SK-N-SH (cell line): ENCODE measurements around the gene DOK7. TPM values are rescaled to one million over a fixed set of nuclear protein-coding genes. Genes with fewer than 3 reads are reported as not detected.

ENCODE experiments used
- CTCF ChIA-PET: fragments of 300-600, 350-600 bp; formaldehyde crosslinking; extraction: SDS; loops from one replicate; lab custom pipeline; 2021; lab: Yijun Ruan, JAX
- POLR2A ChIA-PET: fragments of 350-600 bp; sonication (Branson Sonifier 250); formaldehyde crosslinking; extraction: SDS; loops from one replicate; lab custom pipeline; 2020; ENCODE audit warnings: antibody characterized with exemption, inconsistent platforms; lab: Yijun Ruan, JAX
- DNase-seq: peaks from one replicate; pipeline ENCODE4 v3.0.0; 2012
- H2AFZ ChIP-seq: fragments of 200-600 bp; sonication (generic); 2 replicates; pipeline ENCODE4 v1.8.1; 2016; ENCODE audit warnings: antibody characterized with exemption, mild to moderate bottlenecking, low read depth
- H3F3A ChIP-seq: fragments of 200-600 bp; sonication (generic); replicated peaks from 2 replicates; pipeline ENCODE3; 2016; ENCODE audit warnings: antibody characterized with exemption, mild to moderate bottlenecking; ENCODE audit not compliant: insufficient read depth
- H3K27ac ChIP-seq, 2 experiments: fragments of 200-500 bp in 1 of 2; fragments of 200-600 bp in 1 of 2; sonication (Bioruptor generic) in 1 of 2; sonication (generic), shearing (Covaris generic) in 1 of 2; 2 replicates each; pipeline versions ENCODE4 v1.5.1 to v1.6.1; 2014 to 2016; ENCODE audit warnings: low read depth in 2 of 2, inconsistent platforms in 1 of 2, low read length in 1 of 2, mild to moderate bottlenecking in 1 of 2, mixed read lengths in 1 of 2
- H3K27me3 ChIP-seq: fragments of 200-600 bp; sonication (generic), shearing (Covaris generic); 2 replicates; pipeline ENCODE4 v1.6.1; 2016; ENCODE audit warnings: mixed run types; ENCODE audit not compliant: insufficient read depth
- H3K36me3 ChIP-seq, 2 experiments: fragments of 200-500 bp in 1 of 2; fragments of 200-600 bp in 1 of 2; sonication (Bioruptor generic) in 1 of 2; sonication (generic) in 1 of 2; replicated peaks in 1 of 2; 2 replicates each; pipeline versions ENCODE3 to v1.5.1; 2014 to 2016; ENCODE audit warnings: low read length in 1 of 2, mild to moderate bottlenecking in 1 of 2; ENCODE audit not compliant: insufficient read depth in 2 of 2, control insufficient read depth in 1 of 2
- H3K4me1 ChIP-seq, 2 experiments: fragments of 200-500 bp in 1 of 2; fragments of 200-600 bp in 1 of 2; sonication (Bioruptor generic) in 1 of 2; sonication (generic), shearing (Covaris generic) in 1 of 2; 2 replicates each; pipeline versions ENCODE4 v1.5.1 to v1.6.1; 2014 to 2016; ENCODE audit warnings: low read depth in 1 of 2, low read length in 1 of 2, mixed run types in 1 of 2; ENCODE audit not compliant: insufficient read depth in 2 of 2, control insufficient read depth in 1 of 2
- H3K4me2 ChIP-seq: fragments of 200-600 bp; sonication (generic), shearing (Covaris generic); 2 replicates; pipeline ENCODE4 v1.6.1; 2017; ENCODE audit warnings: mixed run types
- H3K4me3 ChIP-seq, 2 experiments: fragments of 200-500 bp in 1 of 2; fragments of 200-600 bp in 1 of 2; sonication (Bioruptor generic) in 1 of 2; sonication (generic), shearing (Covaris generic) in 1 of 2; 2 replicates each; pipeline versions ENCODE4 v1.5.1 to v1.8.1; 2014 to 2016; ENCODE audit warnings: low read depth in 2 of 2, inconsistent platforms in 1 of 2, low read length in 1 of 2, mild to moderate bottlenecking in 1 of 2, mixed read lengths in 1 of 2, moderate library complexity in 1 of 2
- H3K79me2 ChIP-seq: fragments of 200-600 bp; sonication (generic); 2 replicates; pipeline ENCODE4 v1.8.1; 2017; ENCODE audit warnings: mild to moderate bottlenecking; ENCODE audit not compliant: insufficient read depth
- H3K9ac ChIP-seq: fragments of 200-600 bp; sonication (generic); 2 replicates; pipeline ENCODE4 v1.6.1; 2017; ENCODE audit warnings: mixed run types
- H3K9me2 ChIP-seq: fragments of 200-600 bp; sonication (generic); 2 replicates; pipeline ENCODE4 v1.6.1; 2017; ENCODE audit warnings: mixed run types
- H3K9me3 ChIP-seq: fragments of 200-600 bp; sonication (generic); 2 replicates; pipeline ENCODE4 v1.6.1; 2017; ENCODE audit warnings: mixed run types, mild to moderate bottlenecking, moderate library complexity
- H4K20me1 ChIP-seq: fragments of 200-600 bp; sonication (generic); 2 replicates; pipeline ENCODE4 v1.6.1; 2017; ENCODE audit warnings: mild to moderate bottlenecking, mixed run types; ENCODE audit not compliant: insufficient read depth
- FOSL2 ChIP-seq: IDR thresholded peaks from 2 replicates; pipeline ENCODE4 v1.4.0; 2012; ENCODE audit warnings: low read depth, mild to moderate bottlenecking, moderate library complexity, borderline replicate concordance
- FOXM1 ChIP-seq: IDR thresholded peaks from 2 replicates; pipeline ENCODE4 v1.4.0; 2012; ENCODE audit warnings: low read depth, mild to moderate bottlenecking
- GABPA ChIP-seq: IDR thresholded peaks from 2 replicates; pipeline ENCODE4 v1.4.0; 2012; ENCODE audit warnings: low read depth, mild to moderate bottlenecking
- MAX ChIP-seq: IDR thresholded peaks from 2 replicates; pipeline ENCODE4 v1.4.0; 2012; ENCODE audit warnings: low read depth
- MXI1 ChIP-seq: IDR thresholded peaks from 2 replicates; pipeline ENCODE4 v1.6.1; 2012; ENCODE audit warnings: mild to moderate bottlenecking, low read depth, low read length, improper control_type of control experiment
- PBX3 ChIP-seq: IDR thresholded peaks from 2 replicates; pipeline ENCODE4; 2012
- POLR2AphosphoS5 ChIP-seq: IDR thresholded peaks from 2 replicates; pipeline ENCODE4 v1.6.1; 2012; ENCODE audit warnings: low read depth, low read length
- RCOR1 ChIP-seq: fragments of 150-350 bp; IDR thresholded peaks from 2 replicates; pipeline ENCODE4 v1.6.1; 2017; ENCODE audit warnings: antibody characterized with exemption, low read length
- RFX5 ChIP-seq: IDR thresholded peaks from 2 replicates; pipeline ENCODE4 v1.6.1; 2012; ENCODE audit warnings: mild to moderate bottlenecking, improper control_type of control experiment, low read length
- RXRA ChIP-seq: IDR thresholded peaks from 2 replicates; pipeline ENCODE4 v1.4.0; 2012; ENCODE audit warnings: low read depth, mild to moderate bottlenecking, borderline replicate concordance
- SIN3A ChIP-seq: IDR thresholded peaks from 2 replicates; pipeline ENCODE4 v1.6.1; 2012; ENCODE audit warnings: low read depth, mild to moderate bottlenecking, low read length, moderate library complexity, borderline replicate concordance
- TAF1 ChIP-seq: IDR thresholded peaks from 2 replicates; pipeline ENCODE4 v1.6.1; 2012; ENCODE audit warnings: low read depth, mild to moderate bottlenecking, low read length, moderate library complexity, borderline replicate concordance
- TEAD4 ChIP-seq: IDR thresholded peaks from 2 replicates; pipeline ENCODE4 v1.4.0; 2012; ENCODE audit warnings: mild to moderate bottlenecking, borderline replicate concordance; ENCODE audit not compliant: insufficient read depth
- YY1 ChIP-seq: IDR thresholded peaks from 2 replicates; pipeline ENCODE4 v1.4.0; 2012; ENCODE audit warnings: low read depth, mild to moderate bottlenecking
- WGBS: methylation state at CpG from one replicate; pipeline ENCODE4 v1.1.6; 2017; ENCODE audit warnings: low lambda C conversion rate; 5-methylcytosine and 5-hydroxymethylcytosine counted together
- polyA plus RNA-seq, 3 experiments: library from polyadenylated mRNA; depleted of rRNA; stranded (reverse); fragments of >200 nt; gene quantifications; 2 replicates each; pipeline ENCODE4 v1.2.3, GENCODE V29; 2012
- TF ChIP-seq, protein P1 (sequence below): fragments of 150-350 bp; IDR thresholded peaks from 2 replicates; pipeline ENCODE4 v1.6.1; 2017; ENCODE audit warnings: antibody characterized with exemption, low read length, low read depth, borderline replicate concordance
- TF ChIP-seq, protein P2 (sequence below): IDR thresholded peaks from 2 replicates; pipeline ENCODE4 v1.4.0; 2012; ENCODE audit warnings: low read depth, borderline replicate concordance
- TF ChIP-seq, protein P3 (sequence below): fragments of 150-350 bp; IDR thresholded peaks from 2 replicates; pipeline ENCODE4 v1.6.1; 2016; ENCODE audit warnings: mild to moderate bottlenecking, low read depth, low read length
- TF ChIP-seq, protein P4 (sequence below): IDR thresholded peaks from 2 replicates; pipeline ENCODE4 v1.4.0; 2012; ENCODE audit warnings: low read depth, borderline replicate concordance

DOK7 gene
- polyA plus RNA-seq, 1 of the 3 experiments (the other 2 are of a cell fraction), result not detected

DNA sequence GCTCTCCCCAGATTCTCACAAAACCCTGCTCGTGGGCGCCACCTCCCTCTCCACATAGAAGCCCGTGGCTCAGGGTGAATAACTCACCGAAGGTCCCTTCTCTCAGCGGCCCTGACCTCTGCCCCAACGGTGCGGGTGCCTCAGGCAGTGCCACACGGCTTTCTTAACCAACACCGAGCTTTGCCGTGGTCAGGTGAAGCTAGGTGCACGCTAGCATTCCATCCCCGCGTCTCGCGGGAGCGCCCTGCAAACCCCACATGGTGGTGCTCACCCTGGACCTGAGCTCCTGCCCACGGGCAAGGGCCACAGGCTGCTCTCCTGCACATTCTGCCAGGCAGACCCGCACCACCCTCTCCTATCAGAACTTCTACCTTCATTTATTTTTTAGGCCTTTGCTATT is 50.7 kb downstream of the DOK7 start:
- Histone ChIP-seq H3K9ac (no peak overlapping the region), H3F3A (no peaks in the 10 kb centered on the region), H3K27me3 (no peaks in the 10 kb centered on the region), H3K36me3 (peaks cover 3 to 76% of the 10 kb centered on the region in 2 experiments), H3K4me3 (no peak overlapping the region), H2AFZ (no peak overlapping the region), H3K4me2 (no peak overlapping the region), H3K9me2 (no peaks in the 10 kb centered on the region), H3K27ac (no peak overlapping the region), H3K79me2 (no peaks in the 10 kb centered on the region; the same call in 1 of the 2 replicates), H4K20me1 (no peaks in the 10 kb centered on the region), H3K9me3 (no peaks in the 10 kb centered on the region), H3K4me1 (no peaks in the 10 kb centered on the region)
- POLR2A ChIA-PET, result interaction anchor here (1.2 kb wide), 1 partner anchor 22 kb away, joined by 3 read pairs; no protein-coding TSS in a partner anchor
- CTCF ChIA-PET, result interaction anchor here (1.1 to 2.4 kb wide), 5 partner anchors 8 to 367 kb away, joined by 3 to 14 read pairs (median 4); no protein-coding TSS in a partner anchor
- DNase-seq, result no peak
- TF ChIP-seq, protein P1, sequence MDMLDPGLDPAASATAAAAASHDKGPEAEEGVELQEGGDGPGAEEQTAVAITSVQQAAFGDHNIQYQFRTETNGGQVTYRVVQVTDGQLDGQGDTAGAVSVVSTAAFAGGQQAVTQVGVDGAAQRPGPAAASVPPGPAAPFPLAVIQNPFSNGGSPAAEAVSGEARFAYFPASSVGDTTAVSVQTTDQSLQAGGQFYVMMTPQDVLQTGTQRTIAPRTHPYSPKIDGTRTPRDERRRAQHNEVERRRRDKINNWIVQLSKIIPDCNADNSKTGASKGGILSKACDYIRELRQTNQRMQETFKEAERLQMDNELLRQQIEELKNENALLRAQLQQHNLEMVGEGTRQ, result no peak
- no peak for TF ChIP-seq RXRA
- TF ChIP-seq FOSL2, result no peak
- no peak for TF ChIP-seq RCOR1
- TF ChIP-seq MAX, result no peak
- TF ChIP-seq FOXM1, result no peak
- TF ChIP-seq GABPA, result no peak
- no peak for TF ChIP-seq MXI1
- TF ChIP-seq, protein P2, sequence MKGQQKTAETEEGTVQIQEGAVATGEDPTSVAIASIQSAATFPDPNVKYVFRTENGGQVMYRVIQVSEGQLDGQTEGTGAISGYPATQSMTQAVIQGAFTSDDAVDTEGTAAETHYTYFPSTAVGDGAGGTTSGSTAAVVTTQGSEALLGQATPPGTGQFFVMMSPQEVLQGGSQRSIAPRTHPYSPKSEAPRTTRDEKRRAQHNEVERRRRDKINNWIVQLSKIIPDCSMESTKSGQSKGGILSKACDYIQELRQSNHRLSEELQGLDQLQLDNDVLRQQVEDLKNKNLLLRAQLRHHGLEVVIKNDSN, result no peak
- TF ChIP-seq TEAD4, result no peak
- no peak for TF ChIP-seq RFX5
- TF ChIP-seq TAF1, result no peak
- TF ChIP-seq PBX3, result no peak
- 96% methylated on average over 16 of the region's 18 CpGs for WGBS

DNA sequence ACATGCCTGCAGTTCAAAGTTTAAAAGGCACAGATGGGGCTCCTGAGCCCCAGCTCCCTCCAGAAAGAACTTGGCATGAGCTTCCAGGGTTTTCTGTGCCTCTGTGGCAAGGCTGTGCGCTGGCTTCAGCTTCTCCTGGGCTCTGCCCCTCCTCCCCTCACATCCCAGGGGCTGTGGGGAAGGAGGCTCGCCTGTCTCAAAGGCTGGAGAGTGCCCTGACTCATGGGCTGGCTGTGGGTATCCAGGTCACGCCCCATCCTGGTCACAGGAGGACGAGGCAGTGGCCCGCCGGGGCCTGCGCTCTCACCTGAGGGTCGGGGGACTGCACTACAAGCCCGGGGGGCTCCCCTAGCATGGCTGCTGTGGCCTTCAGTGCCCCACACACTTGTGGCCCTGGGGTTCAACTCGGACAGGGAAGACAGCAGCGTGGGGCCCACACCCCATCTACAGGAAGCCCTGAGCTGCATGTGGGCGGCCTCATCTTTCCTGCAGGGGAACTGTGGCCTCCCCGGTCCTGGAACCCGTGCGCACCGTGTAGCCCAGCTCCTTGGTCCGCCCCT is 51.2 kb downstream of the DOK7 start:
- TF ChIP-seq, protein P3, sequence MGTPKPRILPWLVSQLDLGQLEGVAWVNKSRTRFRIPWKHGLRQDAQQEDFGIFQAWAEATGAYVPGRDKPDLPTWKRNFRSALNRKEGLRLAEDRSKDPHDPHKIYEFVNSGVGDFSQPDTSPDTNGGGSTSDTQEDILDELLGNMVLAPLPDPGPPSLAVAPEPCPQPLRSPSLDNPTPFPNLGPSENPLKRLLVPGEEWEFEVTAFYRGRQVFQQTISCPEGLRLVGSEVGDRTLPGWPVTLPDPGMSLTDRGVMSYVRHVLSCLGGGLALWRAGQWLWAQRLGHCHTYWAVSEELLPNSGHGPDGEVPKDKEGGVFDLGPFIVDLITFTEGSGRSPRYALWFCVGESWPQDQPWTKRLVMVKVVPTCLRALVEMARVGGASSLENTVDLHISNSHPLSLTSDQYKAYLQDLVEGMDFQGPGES, result no peak
- TF ChIP-seq, protein P1, result no peak
- no peak for TF ChIP-seq SIN3A
- TF ChIP-seq, protein P4, sequence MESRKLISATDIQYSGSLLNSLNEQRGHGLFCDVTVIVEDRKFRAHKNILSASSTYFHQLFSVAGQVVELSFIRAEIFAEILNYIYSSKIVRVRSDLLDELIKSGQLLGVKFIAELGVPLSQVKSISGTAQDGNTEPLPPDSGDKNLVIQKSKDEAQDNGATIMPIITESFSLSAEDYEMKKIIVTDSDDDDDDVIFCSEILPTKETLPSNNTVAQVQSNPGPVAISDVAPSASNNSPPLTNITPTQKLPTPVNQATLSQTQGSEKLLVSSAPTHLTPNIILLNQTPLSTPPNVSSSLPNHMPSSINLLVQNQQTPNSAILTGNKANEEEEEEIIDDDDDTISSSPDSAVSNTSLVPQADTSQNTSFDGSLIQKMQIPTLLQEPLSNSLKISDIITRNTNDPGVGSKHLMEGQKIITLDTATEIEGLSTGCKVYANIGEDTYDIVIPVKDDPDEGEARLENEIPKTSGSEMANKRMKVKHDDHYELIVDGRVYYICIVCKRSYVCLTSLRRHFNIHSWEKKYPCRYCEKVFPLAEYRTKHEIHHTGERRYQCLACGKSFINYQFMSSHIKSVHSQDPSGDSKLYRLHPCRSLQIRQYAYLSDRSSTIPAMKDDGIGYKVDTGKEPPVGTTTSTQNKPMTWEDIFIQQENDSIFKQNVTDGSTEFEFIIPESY, result no peak
- TF ChIP-seq FOXM1, result no peak
- TF ChIP-seq RCOR1, result no peak
- TF ChIP-seq YY1, result no peak
- TF ChIP-seq POLR2AphosphoS5, result no peak
- TF ChIP-seq RFX5, result no peak
- no peak overlapping the region for H2AFZ ChIP-seq
- no peaks in the 10 kb centered on the region for H3K9me3 ChIP-seq
- no peak overlapping the region for H3K4me2 ChIP-seq
- H3K9ac ChIP-seq, result no peak overlapping the region
- no peak overlapping the region for H3K27ac ChIP-seq
- no peaks in the 10 kb centered on the region for H4K20me1 ChIP-seq
- no peaks in the 10 kb centered on the region for H3F3A ChIP-seq
- ChIA-PET POLR2A (interaction anchor here (1.2 kb wide), 1 partner anchor 23 kb away, joined by 3 read pairs; no protein-coding TSS in a partner anchor), CTCF (interaction anchor here (0.6 to 2.4 kb wide), 7 partner anchors 9 to 366 kb away, joined by 3 to 14 read pairs (median 3); no protein-coding TSS in a partner anchor)
- DNase-seq, result no peak
- H3K27me3 ChIP-seq, result no peaks in the 10 kb centered on the region
- 93% methylated on average over 3 of the region's 17 CpGs for WGBS
- H3K36me3 ChIP-seq, result peaks cover 3 to 79% of the 10 kb centered on the region in 2 experiments
- H3K4me1 ChIP-seq, result no peaks in the 10 kb centered on the region
- no peaks in the 10 kb centered on the region; the same call in 1 of the 2 replicates for H3K79me2 ChIP-seq
- no peak overlapping the region for H3K4me3 ChIP-seq
- no peaks in the 10 kb centered on the region for H3K9me2 ChIP-seq
